IPS-20b (cell line): ENCODE measurements around the gene IL19.
"Not testable (repeated sequence)": the region's sequence is repeated elsewhere in the genome, so short reads cannot be mapped to it uniquely, and the experiment has no call there.

ENCODE experiments used
- H3K27ac ChIP-seq: one replicate; pipeline ENCODE4 v1.5.1; 2013; ENCODE audit warnings: low read length
- H3K27me3 ChIP-seq: 2 replicates; pipeline ENCODE4 v1.6.1; 2013; ENCODE audit warnings: mild to moderate bottlenecking, low read length, inconsistent platforms; ENCODE audit not compliant: insufficient read depth
- H3K36me3 ChIP-seq: 2 replicates; pipeline ENCODE4 v1.6.1; 2013; ENCODE audit warnings: low read depth, mild to moderate bottlenecking, inconsistent platforms, low read length, moderate library complexity; ENCODE audit not compliant: insufficient read depth
- H3K4me1 ChIP-seq: 2 replicates; pipeline ENCODE4 v1.6.1; 2013; ENCODE audit warnings: mild to moderate bottlenecking, control low read depth, inconsistent platforms, low read length, moderate library complexity; ENCODE audit not compliant: insufficient read depth
- H3K4me3 ChIP-seq: 2 replicates; pipeline ENCODE4 v1.5.1; 2013; ENCODE audit warnings: mild to moderate bottlenecking, low read length, inconsistent platforms
- H3K9ac ChIP-seq: 2 replicates; pipeline ENCODE4 v1.6.1; 2013; ENCODE audit warnings: low read depth, mild to moderate bottlenecking, inconsistent platforms, low read length, moderate library complexity
- H3K9me3 ChIP-seq: 2 replicates; pipeline ENCODE4 v1.6.1; 2013; ENCODE audit warnings: mild to moderate bottlenecking, low read depth, low read length, inconsistent platforms; ENCODE audit not compliant: insufficient read depth

Gene IL19

DNA sequence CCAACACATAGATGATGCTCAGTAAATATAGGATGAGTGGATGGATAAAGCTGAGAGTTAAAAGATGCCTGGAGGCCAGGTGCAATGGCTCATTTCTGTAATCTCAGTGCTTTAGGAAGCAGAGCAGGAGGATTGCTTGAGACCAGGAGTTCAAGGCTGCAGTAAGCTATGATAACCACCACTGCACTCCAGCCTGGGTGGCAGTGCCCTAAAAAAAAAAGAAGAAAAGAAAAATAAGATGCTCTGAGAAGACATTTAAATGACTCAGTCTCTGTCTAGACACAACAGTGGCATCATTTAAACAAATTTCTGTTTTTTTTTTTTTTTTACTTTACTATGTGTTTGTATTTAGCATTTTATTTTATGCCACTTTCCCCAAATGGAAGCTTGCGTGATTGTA lies 25.3 kb upstream of the IL19 start:
- H3K9me3 ChIP-seq = no peaks in the 10 kb centered on the region
- no peak overlapping the region for H3K9ac ChIP-seq
- H3K27me3 ChIP-seq = peaks cover 24% of the 10 kb centered on the region
- no peaks in the 10 kb centered on the region for H3K4me1 ChIP-seq
- H3K4me3 ChIP-seq = no peak overlapping the region
- no peak overlapping the region for H3K27ac ChIP-seq
- no peaks in the 10 kb centered on the region for H3K36me3 ChIP-seq

DNA sequence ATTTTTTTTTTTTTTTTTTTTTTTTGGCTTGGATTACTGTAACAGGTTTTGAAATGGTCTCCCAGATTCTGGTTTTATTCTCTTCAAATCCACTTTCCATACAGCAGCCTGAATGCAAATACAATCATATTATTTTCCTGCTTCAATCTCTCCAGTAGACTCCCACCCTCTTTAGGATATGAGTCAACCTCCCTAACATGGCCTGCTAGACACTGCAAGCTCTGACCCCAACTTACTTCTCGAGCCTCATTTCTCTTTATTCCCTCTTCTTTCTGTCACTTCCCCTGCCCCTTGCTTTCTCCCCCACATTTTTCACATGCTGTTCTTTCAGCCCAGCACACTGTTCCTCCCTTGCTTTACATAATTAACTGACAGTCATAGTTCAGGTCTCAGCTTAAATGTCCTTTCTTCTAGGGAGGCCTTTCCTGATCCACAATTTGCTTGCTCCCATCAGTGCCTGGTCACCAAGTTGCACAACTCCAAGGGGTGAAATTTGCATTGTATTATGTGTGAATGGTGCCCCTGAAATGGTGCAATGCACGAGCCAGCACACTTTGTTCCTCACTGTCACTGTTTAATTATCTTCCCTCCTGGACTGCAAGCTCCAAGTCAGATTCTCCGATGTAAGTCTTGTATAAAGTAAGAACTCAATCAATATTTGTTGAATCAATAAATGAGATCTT lies 22.1 kb upstream of the IL19 start:
- Histone ChIP-seq H3K9me3 (no peaks in the 10 kb centered on the region), H3K4me3 (no peak overlapping the region), H3K27ac (no peak overlapping the region), H3K27me3 (peaks cover 56% of the 10 kb centered on the region), H3K36me3 (no peaks in the 10 kb centered on the region), H3K9ac (no peak overlapping the region), H3K4me1 (no peaks in the 10 kb centered on the region)

DNA sequence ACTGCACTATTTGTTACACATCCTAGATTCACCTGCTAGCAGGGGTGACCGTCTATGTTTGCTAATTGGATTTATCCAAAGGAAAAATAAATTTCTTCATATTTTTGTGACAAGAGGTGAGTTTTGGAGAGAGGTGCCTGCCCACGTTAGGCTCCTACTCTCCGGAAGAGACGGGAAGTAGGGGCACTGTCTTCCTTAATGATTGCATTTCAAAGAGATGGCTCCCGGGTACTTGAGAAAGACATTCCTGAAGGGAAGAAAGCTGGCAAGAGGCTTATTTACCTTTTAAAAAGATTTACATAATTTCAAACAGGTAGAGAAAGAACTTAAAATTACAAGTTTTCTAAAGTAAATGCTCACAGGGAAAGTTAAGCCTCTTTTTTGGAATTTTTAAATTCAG lies 18.7 kb upstream of the IL19 start:
- Histone ChIP-seq H3K36me3 (no peaks in the 10 kb centered on the region), H3K27me3 (peaks cover 68% of the 10 kb centered on the region), H3K9me3 (no peaks in the 10 kb centered on the region), H3K9ac (no peak overlapping the region), H3K27ac (no peak overlapping the region), H3K4me1 (no peaks in the 10 kb centered on the region), H3K4me3 (no peak overlapping the region)

DNA sequence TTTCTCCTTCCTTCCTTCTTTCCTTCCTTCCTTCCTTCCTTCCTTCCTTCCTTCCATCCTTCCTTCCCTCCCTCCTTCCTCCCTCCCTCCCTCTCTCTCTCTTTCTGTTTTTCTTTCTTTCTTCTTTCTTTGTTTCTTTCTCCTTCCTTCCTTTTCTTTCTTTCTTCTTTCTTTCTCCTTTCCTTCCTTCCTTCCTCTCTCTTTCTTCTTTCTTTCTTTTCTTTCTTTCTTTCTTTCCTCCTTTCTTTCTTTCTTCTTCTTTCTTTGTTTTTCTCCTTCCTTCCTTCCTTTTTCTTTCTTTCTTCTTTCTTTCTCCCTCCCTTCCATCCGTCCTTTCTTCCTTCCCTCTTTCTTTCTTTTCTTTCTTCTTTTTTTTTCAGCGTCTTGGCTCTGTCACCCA lies 18.1 kb upstream of the IL19 start:
- peaks cover 68% of the 10 kb centered on the region for H3K27me3 ChIP-seq

DNA sequence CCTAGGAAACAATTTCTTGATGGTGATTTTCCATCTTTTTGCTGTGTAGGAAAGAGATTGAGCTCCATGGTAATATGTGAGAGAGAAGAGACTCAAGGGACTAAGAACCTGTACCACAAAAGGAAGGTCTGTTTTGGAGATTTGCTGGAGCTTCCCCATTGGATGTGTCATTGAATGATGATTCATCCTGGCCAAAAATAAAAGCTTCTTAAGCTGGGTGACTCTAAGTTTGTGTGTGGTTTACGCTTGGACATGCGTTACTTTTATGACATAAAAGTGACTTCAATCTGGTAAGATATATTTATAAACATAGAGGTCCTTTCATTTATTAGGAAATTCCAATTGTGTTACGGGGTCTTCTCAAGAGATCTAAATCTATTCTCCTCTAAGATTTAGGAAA lies 17.4 kb upstream of the IL19 start:
- Histone ChIP-seq H3K9me3 (no peaks in the 10 kb centered on the region), H3K9ac (no peak overlapping the region), H3K4me3 (no peak overlapping the region), H3K27ac (no peak overlapping the region), H3K36me3 (no peaks in the 10 kb centered on the region), H3K27me3 (peaks cover 68% of the 10 kb centered on the region), H3K4me1 (no peaks in the 10 kb centered on the region)

More for the DNA sequence above, 18.1 kb upstream of the IL19 start:
- Histone ChIP-seq H3K36me3 (no peaks in the 10 kb centered on the region), H3K27ac (no peak overlapping the region), H3K4me1 (no peaks in the 10 kb centered on the region), H3K9ac (no peak overlapping the region), H3K4me3 (no peak overlapping the region), H3K9me3 (no peaks in the 10 kb centered on the region)

DNA sequence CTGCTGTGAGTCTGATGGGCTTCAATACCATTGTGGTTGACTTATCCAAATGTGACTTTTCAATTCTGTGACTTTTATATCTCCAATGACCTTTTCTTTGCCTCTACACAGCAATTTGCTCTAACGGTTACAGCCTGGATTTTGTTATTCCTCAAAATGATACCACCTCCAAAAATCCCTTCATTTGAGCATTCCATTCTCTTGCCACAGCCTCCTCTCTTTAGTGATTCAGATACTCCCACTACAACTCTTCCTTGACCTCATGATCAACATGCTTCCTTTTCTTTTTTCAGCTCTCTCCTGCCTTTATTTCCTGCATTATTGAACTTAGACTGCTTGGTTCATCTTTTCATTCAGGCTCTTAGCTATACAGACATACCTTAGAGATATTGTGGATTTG lies 16.6 kb upstream of the IL19 start:
- no peaks in the 10 kb centered on the region for H3K36me3 ChIP-seq
- H3K27me3 ChIP-seq = peaks cover 70% of the 10 kb centered on the region

DNA sequence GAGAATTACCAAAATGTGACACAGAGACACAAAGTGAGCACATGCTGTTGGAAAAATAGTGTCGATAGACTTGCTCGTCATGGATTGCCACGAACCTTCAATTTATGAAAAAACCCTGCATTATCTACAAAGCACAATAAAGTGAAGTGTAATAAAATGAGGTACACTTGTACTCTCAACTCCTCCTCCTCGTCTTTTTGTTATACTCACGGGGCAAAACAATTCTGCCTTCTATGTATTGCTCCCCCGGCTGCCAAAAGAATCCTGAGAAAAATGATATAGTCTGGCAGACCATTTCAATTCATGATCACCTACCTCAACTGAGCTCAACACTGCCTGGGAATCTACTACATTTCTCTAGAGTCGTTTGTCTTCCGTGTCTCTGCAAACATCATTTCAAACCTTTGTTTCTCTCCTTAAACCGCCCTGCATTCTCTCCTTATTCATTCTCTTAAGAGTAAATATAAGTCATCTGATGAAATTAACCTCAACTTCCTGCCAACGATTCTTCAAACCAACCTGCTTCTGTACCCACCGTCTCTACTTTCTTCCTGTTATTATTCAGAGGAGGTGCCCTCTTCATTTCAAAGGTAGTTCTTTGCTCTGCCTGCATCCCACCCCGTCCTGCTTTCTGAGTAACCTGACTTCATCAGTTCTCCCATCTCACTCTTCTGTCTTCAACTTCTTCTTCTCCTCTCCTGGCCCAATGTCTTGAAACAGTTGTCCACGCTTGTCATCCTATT lies 12.9 kb upstream of the IL19 start:
- Histone ChIP-seq H3K4me3 (no peak overlapping the region), H3K9ac (no peak overlapping the region), H3K27me3 (peaks cover 39% of the 10 kb centered on the region), H3K27ac (no peak overlapping the region), H3K9me3 (no peaks in the 10 kb centered on the region), H3K4me1 (no peaks in the 10 kb centered on the region), H3K36me3 (no peaks in the 10 kb centered on the region)

More for the DNA sequence above, 16.6 kb upstream of the IL19 start:
- no peak overlapping the region for H3K27ac ChIP-seq
- H3K9ac ChIP-seq = no peak overlapping the region
- H3K4me3 ChIP-seq = no peak overlapping the region
- H3K9me3 ChIP-seq = no peaks in the 10 kb centered on the region
- no peaks in the 10 kb centered on the region for H3K4me1 ChIP-seq

DNA sequence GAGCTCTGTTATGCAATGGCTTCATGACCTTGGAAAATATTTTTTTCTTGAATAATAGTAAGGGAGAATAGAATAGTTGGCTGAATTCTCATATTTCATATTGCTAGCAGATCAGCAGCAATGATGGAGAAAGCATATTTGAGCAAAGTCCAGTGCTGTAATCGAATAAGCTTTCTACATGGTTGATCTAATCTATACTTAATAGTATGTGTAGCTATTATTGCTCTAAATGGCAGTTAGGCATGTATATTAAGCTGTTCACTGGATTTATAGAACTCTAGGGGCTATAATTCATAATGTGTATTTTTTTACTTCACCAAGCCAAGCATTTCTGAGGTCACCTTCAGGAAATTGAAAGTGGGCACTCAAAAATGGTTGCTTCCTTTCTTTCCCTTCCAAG lies 10.0 kb upstream of the IL19 start:
- H3K9me3 ChIP-seq = no peaks in the 10 kb centered on the region
- H3K36me3 ChIP-seq = no peaks in the 10 kb centered on the region
- H3K4me1 ChIP-seq = no peaks in the 10 kb centered on the region
- H3K27me3 ChIP-seq = peaks cover 15% of the 10 kb centered on the region; the same call in 1 of the 2 replicates
- H3K4me3 ChIP-seq = no peak overlapping the region
- no peak overlapping the region for H3K9ac ChIP-seq
- no peak overlapping the region for H3K27ac ChIP-seq

DNA sequence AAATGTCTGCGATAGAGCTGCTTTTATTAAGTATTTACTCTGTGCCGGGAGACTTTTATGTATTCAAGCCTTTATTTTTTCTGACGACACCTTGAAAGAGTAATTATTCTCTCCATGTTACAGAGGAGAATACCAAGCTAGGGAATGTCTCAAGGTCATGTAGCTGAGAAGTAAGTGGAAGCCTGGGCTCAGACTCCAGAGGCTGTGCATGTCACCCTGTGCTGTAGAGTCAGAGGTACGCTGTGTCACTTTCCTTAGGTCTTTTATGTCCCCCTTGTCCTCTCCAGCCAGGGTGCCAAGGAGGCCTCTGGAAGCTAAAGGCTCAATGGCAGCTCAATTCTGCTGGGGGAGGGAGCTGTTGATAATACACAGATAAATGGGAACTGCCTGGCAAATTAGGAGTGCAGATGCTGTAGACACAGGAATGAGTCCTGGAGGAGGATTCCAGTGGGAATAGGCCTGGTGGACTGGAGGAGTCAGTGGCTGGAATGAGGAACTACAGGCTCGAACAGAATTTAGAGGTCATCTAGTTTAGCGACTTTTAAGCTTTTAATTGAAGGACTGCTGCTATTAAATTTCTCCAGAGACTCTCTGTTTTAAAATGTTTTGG lies 9.3 kb upstream of the IL19 start:
- no peaks in the 10 kb centered on the region for H3K4me1 ChIP-seq
- no peak overlapping the region for H3K4me3 ChIP-seq

DNA sequence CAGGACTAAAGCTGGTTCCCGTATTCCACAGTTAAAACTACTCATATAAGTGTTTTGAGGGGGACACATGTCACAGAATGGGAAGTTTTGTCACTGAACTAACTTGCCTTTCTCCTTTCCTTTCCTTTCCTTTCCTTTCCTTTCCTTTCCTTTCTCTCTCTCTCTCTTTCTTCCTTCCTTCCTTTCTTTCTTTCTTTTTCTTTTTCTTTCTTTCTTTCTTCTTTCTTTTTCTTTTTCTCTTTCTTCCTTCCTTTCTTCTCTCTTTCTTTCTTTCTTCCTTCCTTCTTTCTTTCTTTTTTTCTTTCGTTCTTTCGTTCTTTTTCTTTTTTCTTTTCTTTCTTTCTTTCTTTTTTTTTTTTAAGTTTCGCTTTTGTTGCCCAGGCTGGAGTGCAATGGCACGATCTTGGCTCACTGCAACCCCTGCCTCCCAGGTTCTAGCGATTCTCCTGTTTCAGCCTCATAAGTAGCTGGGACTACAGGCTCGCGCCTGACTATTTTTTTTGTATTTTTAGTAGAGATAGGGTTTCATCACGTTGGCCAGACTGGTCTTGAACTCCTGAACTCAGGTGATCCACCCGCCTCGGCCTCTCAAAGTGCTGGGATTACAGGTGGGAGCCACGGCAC lies 7.7 kb upstream of the IL19 start:
- not testable (repeated sequence) for H3K4me3 ChIP-seq, H3K9me3 ChIP-seq, H3K36me3 ChIP-seq, H3K27ac ChIP-seq, H3K4me1 ChIP-seq, H3K9ac ChIP-seq
- H3K27me3 ChIP-seq = peaks cover 12% of the 10 kb centered on the region; the same call in 1 of the 2 replicates

More for the DNA sequence above, 9.3 kb upstream of the IL19 start:
- Histone ChIP-seq H3K27ac (no peak overlapping the region), H3K9ac (no peak overlapping the region), H3K27me3 (peaks cover 12% of the 10 kb centered on the region; the same call in 1 of the 2 replicates), H3K9me3 (no peaks in the 10 kb centered on the region), H3K36me3 (no peaks in the 10 kb centered on the region)

DNA sequence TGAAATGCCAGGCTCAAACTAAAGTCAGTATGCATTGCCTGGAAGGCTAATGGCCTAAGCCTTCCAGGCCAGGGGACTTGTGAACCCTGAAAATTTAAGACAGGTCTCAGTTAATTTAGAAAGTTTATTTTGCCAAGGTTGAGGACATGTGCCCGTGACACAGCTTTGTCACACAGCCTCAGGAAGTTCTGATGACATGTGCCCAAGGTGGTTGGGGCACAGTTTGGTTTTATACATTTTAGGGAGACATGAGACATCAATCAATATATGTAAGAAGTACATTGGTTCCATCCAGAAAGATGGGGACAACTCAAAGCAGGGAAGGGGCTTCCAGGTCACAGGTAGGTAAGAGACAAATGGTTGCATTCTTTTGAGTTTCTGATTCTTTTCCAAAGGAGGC lies 4.8 kb upstream of the IL19 start:
- H3K4me3 ChIP-seq = not testable (repeated sequence)

More for the DNA sequence above, 4.8 kb upstream of the IL19 start:
- H3K27me3 ChIP-seq, H3K9ac ChIP-seq, H3K9me3 ChIP-seq, H3K4me1 ChIP-seq, H3K36me3 ChIP-seq, H3K27ac ChIP-seq: not testable (repeated sequence)
